ENCODE measurements around the gene COPS2.

Gene COPS2

GRCh38 chr15:49163678-49164077 is 8.3 kb upstream of the COPS2 start:
- no peak for DNase-seq

- DNase-seq: peak in 9 of 56 donors; percentile 1 to 33 (median 7)
These were observed 632 bp upstream of the COPS2 start for GRCh38 chr15:49155834-49156627.

- peak in 1 of 56 donors; percentile 64 for DNase-seq
These were observed 645 bp downstream of the COPS2 start for GRCh38 chr15:49154799-49155109.

GRCh38 chr15:49154359-49154758 is 1.0 kb downstream of the COPS2 start:
- no peak for DNase-seq

- DNase-seq: no peak
These were observed 2.7 kb downstream of the COPS2 start for GRCh38 chr15:49152552-49153312.

GRCh38 chr15:49151831-49152230 is 3.6 kb downstream of the COPS2 start:
- DNase-seq: no peak

- DNase-seq: no peak
These were observed 6.7 kb downstream of the COPS2 start for GRCh38 chr15:49148727-49149126.

GRCh38 chr15:49148298-49148697 is 7.1 kb downstream of the COPS2 start:
- DNase-seq: no peak

- DNase-seq: peak in 22 of 56 donors; percentile 0 to 69 (median 9)
These were observed 9.5 kb downstream of the COPS2 start for GRCh38 chr15:49145651-49146609.

GRCh38 chr15:49137861-49138260 is 17.5 kb downstream of the COPS2 start:
- DNase-seq: no peak

GRCh38 chr15:49135911-49136310 is 19.5 kb downstream of the COPS2 start:
- no peak for DNase-seq

- no peak for DNase-seq
These were observed 20.0 kb downstream of the COPS2 start for GRCh38 chr15:49135342-49135857.

GRCh38 chr15:49134683-49135341 is 20.6 kb downstream of the COPS2 start:
- DNase-seq: no peak

- no peak for DNase-seq
These were observed 24.0 kb downstream of the COPS2 start for GRCh38 chr15:49131403-49131802.

GRCh38 chr15:49124371-49124770 is 31.0 kb downstream of the COPS2 start:
- no peak for DNase-seq

- DNase-seq: no peak
These were observed 32.8 kb downstream of the COPS2 start for GRCh38 chr15:49122541-49123062.

GRCh38 chr15:49121901-49122300 is 33.5 kb downstream of the COPS2 start:
- DNase-seq: no peak

GRCh38 chr15:49120832-49121231 is 34.6 kb downstream of the COPS2 start:
- DNase-seq: no peak

- DNase-seq: no peak
These were observed 39.1 kb downstream of the COPS2 start for GRCh38 chr15:49116108-49116857.

- DNase-seq: no peak
These were observed 40.3 kb downstream of the COPS2 start for GRCh38 chr15:49115062-49115461.

Measured in nucleus accumbens (tissue), 56 donors.